Subcutaneous adipose tissue (tissue), 4 donors: Measurements from ENCODE around the gene TTC28. TPM values are rescaled to one million over a fixed set of nuclear protein-coding genes. Genes with fewer than 3 reads are reported as not detected.

Experiments used
- total RNA-seq, 4 donors: library from RNA; depleted of rRNA; stranded (reverse); fragments of >200 nt; gene quantifications; one replicate each; pipeline ENCODE4 v1.1.0, GENCODE V29; 2016
- TF ChIP-seq, protein P1 (sequence below): fragments of 450-650 bp; IDR thresholded peaks from one replicate; pipeline ENCODE4 v1.5.1; 2016; ENCODE audit warnings: low read depth, mild to moderate bottlenecking, control low read depth, antibody characterized with exemption, moderate library complexity

The TTC28 gene
- total RNA-seq, 4 donors from 2014 or later = 42.6 to 71.6 (median 43.4) TPM

DNA sequence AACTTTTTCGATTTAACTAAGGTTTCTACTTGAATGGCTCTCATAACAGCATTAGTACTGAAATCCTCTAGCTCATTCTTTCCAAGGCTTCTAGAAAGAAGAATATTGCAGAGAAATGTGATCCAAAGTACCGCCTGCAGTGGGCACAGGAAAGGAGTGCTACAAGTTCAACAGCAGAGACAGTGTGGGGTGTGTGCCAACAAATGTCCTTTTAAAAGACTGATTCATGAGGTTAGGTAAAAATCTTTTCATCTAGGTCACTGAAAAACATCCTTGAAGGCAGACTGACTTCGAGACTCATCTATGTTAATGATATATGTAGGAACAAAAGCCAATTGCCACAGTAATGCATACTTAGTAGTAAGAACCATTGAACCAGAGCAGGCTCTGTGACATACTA, 411.5 kb downstream of the TTC28 start:
- TF ChIP-seq, protein P1, sequence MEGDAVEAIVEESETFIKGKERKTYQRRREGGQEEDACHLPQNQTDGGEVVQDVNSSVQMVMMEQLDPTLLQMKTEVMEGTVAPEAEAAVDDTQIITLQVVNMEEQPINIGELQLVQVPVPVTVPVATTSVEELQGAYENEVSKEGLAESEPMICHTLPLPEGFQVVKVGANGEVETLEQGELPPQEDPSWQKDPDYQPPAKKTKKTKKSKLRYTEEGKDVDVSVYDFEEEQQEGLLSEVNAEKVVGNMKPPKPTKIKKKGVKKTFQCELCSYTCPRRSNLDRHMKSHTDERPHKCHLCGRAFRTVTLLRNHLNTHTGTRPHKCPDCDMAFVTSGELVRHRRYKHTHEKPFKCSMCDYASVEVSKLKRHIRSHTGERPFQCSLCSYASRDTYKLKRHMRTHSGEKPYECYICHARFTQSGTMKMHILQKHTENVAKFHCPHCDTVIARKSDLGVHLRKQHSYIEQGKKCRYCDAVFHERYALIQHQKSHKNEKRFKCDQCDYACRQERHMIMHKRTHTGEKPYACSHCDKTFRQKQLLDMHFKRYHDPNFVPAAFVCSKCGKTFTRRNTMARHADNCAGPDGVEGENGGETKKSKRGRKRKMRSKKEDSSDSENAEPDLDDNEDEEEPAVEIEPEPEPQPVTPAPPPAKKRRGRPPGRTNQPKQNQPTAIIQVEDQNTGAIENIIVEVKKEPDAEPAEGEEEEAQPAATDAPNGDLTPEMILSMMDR = no peak

DNA sequence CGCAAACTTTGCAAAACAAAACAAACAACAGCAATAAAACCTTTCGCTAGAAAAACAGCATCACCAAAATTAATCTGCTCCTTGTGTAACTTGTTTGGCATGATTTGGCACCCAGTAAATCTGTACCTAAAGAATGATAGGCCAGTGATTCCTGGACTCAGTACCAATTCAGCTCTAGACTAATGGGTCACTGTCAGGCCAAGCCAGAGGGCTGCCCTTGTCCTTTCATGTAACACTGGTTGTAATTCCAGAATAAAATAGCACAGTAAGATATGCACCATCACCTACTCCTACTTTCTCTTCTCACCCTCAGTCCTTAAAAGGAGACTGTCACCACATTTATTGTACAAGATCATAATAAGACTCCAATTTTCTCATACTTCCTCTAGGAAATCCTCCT, 419.0 kb downstream of the TTC28 start:
- TF ChIP-seq, protein P1 = no peak

DNA sequence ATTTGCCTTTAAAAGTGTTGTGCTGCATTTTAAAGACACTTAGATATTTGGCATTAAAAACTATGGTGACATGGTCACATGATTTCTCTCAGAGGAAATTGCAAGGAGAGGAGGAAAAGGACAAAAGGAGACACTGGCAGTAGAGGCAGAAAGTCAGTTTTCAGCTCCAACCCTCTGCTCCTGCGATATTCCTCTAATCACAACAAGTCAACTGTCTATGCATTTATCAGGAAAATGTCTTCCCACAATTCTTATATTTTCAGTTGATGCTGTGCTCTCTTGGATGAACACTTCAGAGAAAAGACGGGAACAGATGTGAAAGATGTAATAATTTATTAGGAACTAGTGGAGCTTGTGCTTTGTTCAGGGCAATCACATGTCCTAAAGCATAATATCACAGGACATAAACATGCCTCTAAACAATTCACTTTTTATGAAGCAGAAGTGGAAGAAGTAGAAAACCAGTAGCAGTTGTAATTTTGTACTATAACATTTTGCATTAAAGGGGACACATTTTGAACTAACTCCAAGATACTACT, 419.8 kb downstream of the TTC28 start:
- TF ChIP-seq, protein P1 = no peak

DNA sequence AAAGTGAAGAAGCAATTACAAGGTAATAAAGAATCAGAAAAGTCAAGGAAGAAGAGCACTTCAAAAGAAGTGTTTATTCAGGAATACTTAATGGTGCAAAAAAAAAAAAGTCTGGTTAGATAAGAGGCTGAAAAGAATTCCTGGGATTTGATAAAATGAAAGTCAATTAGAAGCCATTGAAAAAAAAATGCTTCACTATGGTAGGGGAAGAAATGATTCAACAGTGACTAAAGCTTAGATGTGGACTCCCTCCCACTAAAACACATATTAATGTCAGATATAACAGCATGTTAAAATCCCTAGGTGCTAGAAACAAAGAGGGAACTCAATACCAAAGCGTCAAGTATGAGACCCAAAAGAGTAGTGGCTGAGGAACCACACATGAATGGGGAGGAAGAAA, 425.2 kb downstream of the TTC28 start:
- TF ChIP-seq, protein P1 = no peak

DNA sequence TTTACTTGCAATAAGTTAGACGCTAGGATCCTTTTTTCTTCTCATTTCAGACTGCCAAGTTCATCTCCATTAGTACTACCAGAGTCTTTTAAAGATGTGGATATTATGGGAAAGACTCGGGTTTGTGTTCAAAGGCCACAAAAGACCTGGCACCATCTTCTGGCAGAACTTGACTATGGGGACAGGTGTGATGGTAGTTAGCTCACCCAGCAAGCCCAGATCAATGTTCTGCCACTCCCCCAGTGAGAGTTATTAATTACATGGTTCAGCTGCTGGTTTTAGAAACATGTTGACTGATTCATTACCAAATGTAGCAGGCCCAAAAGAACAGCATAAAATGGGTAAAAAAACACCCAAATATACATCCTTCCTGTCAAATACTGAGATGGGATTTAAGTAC, 427.1 kb downstream of the TTC28 start:
- TF ChIP-seq, protein P1 = no peak

DNA sequence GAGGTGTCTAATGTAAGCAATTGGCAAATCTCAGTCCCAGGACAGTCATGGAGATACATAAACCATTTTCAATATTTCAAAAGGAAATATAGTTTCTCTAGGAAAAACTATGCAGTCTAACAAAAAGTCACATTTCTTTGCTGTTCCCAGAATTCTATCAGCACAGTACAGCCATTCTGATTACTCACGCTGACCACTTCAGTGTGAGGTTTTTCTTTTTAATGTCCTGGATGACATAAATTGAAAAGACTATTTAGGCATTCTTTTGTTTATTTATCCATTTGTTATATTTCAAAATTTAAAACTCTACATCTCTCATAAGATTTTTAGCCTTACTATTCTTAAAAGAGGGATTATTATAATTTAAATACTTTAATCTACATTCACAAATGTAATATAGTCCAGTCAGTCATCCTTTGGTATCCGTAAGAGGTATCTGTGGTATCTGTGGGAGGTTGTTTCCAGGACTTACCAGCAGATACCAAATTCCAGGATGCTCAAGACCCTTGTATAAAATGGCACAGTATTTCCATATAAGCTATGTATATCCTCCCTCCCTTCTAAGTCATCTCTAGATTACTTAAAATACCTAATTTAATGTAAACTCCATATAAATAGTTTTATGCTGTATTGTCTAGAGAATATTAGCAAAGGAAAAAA, 429.5 kb downstream of the TTC28 start:
- TF ChIP-seq, protein P1 = no peak

DNA sequence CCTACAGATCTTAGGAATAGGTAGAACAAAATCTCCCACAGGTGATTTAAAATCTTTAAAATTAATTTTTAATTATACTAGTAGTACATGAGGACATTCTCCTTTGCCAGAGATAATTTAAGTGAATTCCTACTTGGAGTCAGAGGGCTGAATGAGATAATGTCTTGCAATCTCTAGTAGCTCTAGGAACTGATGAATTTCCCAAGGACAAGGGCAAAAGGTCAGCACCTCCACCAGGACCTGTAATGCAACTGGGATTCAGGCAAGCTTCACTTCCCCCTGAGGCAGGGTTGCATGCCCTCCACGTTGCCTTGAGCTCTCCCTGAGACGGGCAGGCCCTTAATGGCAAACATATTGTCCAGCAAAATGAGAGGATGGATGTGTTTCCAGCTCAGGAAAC, 430.2 kb downstream of the TTC28 start:
- TF ChIP-seq, protein P1 = no peak
